GM12891 (cell line): ENCODE measurements around the gene TTN.

Experiments
- DNase-seq: peaks from one replicate; pipeline ENCODE4 v3.0.0; 2011; ENCODE audit warnings: low spot score; ENCODE audit not compliant: insufficient read length
- FAIRE-seq: peaks from 2 replicates; lab custom pipeline; 2011; peaks lifted over from hg19 to GRCh38; lab: Jason Lieb, UNC
- PAX5 ChIP-seq: IDR thresholded peaks from 2 replicates; pipeline ENCODE4 v1.6.1; 2011; ENCODE audit warnings: low read length, moderate library complexity, mild to moderate bottlenecking; ENCODE audit not compliant: insufficient read depth, severe bottlenecking
- POLR2A ChIP-seq: IDR thresholded peaks from 2 replicates; pipeline ENCODE4 v1.6.1; 2011; ENCODE audit warnings: low read depth, low read length, control low read depth
- POLR2AphosphoS5 ChIP-seq: IDR thresholded peaks from 2 replicates; pipeline ENCODE4 v1.6.1; 2011; ENCODE audit warnings: low read depth, low read length, control low read depth
- POU2F2 ChIP-seq: IDR thresholded peaks from 2 replicates; pipeline ENCODE4 v1.6.1; 2011; ENCODE audit warnings: low read depth, mild to moderate bottlenecking, control low read depth, low read length, moderate library complexity
- SPI1 ChIP-seq: IDR thresholded peaks from 2 replicates; pipeline ENCODE4 v1.6.1; 2011; ENCODE audit warnings: low read depth, low read length, control low read depth
- TAF1 ChIP-seq: IDR thresholded peaks from 2 replicates; pipeline ENCODE4 v1.6.1; 2011; ENCODE audit warnings: low read depth, low read length, control low read depth

TTN gene

GRCh38 chr2:178819992-178820391, 12.8 kb upstream of the TTN start:
- FAIRE-seq (peak; percentile 31), DNase-seq (no peak)
- TF ChIP-seq PAX5 (no peak), POLR2A (no peak), TAF1 (no peak), POU2F2 (no peak), SPI1 (no peak), POLR2AphosphoS5 (no peak)

DNA sequence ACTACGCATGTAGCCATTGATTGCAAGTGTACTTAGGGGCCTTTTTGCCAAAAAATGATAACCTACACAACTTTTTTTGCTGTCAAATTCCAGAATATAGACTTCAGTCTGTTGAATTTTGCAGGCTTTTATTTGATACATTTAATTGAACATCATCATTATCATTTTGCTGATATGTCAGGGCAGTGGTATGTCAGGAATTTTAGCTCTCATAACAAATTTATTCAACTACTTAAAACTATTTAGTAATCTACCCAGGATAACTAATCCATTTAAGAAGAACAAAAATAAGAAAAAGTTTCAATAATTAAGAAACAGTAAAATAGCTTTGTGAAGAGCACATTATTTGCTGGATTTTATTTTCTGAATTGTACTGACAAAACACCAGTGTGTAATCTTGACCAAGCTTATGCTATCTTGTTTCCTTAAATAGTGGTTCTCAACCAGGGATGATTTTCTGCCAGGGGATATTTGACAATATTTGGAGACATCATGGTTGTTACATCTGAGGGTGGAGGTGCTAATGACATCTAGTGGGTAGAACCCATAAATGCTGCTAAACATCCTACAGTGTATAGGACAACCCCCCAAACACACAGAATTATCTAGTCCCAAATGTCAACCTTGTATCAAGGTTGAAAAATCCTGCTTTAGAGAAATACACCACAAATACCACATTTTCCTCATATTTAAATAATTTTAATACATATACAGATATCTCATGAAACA, 12.1 kb upstream of the TTN start:
- DNase-seq (no peak), FAIRE-seq (peak; percentile 13)
- TF ChIP-seq PAX5 (no peak), POLR2A (no peak), POLR2AphosphoS5 (no peak), TAF1 (no peak), SPI1 (no peak), POU2F2 (no peak)

GRCh38 chr2:178811901-178812300, 4.7 kb upstream of the TTN start:
- FAIRE-seq (no peak), DNase-seq (no peak)
- TF ChIP-seq POU2F2, result no peak

DNA sequence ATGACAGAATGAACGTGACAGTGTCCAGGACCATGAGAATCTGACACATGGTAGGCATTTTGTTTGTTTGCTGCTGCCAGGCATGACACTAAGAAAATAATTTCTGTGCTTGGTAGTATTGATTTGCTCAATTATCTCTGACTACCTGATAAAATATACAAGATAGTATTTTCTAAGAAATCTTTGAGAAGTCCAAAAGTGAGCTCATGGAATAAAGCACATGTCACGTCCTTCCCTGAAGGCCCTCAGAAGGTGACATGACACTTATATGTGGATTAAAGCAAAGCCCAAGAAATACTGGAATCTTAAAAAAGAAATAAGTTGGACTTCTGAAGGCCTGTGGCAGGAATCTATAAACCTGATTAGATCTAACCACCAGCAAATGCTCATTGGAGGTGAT, 3.8 kb upstream of the TTN start:
- TF ChIP-seq PAX5 (no peak), POLR2A (no peak)
- FAIRE-seq, result no peak
- no peak for DNase-seq

GRCh38 chr2:178810422-178810821, 3.2 kb upstream of the TTN start:
- FAIRE-seq (no peak), DNase-seq (no peak)
- TF ChIP-seq SPI1 (no peak), POLR2A (no peak), TAF1 (no peak), POU2F2 (no peak), PAX5 (no peak), POLR2AphosphoS5 (no peak)

GRCh38 chr2:178806543-178806942, 680 bp downstream of the TTN start:
- DNase-seq (no peak), FAIRE-seq (no peak)
- no peak for TF ChIP-seq POLR2AphosphoS5
- no peak for TF ChIP-seq PAX5
- no peak for TF ChIP-seq TAF1
- no peak for TF ChIP-seq POLR2A

GRCh38 chr2:178805457-178805856, 1.8 kb downstream of the TTN start:
- FAIRE-seq, result no peak
- DNase-seq, result no peak
- TF ChIP-seq POLR2A (no peak), POLR2AphosphoS5 (no peak), POU2F2 (no peak)

DNA sequence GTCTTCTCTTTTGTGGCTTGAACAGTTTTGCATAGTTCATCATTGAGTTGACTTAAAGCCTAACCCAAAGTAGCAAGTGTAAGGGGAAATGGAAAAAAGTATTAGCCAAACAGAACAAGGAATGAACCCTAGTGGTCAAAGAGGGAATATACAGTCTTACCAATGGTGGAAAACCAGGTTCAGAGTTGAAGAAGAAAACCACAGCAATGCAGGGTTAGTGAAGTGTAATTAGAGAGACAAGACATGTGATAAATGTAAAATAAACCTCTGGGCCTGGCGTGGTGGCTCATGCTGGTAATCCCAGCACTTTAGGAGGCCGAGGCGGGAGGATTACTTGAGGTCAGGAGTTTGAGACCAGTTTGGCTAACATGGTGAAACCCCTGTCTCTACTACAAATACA, 2.4 kb downstream of the TTN start:
- FAIRE-seq (peak; percentile 77), DNase-seq (no peak)
- TF ChIP-seq POU2F2 (no peak), TAF1 (no peak), POLR2A (no peak), POLR2AphosphoS5 (no peak)

- DNase-seq (no peak), FAIRE-seq (no peak)
Observed at GRCh38 chr2:178800510-178800909, 6.7 kb downstream of the TTN start.

GRCh38 chr2:178799305-178799704, 7.9 kb downstream of the TTN start:
- TF ChIP-seq POU2F2 (no peak), POLR2A (no peak), TAF1 (no peak), SPI1 (no peak), POLR2AphosphoS5 (no peak), PAX5 (no peak)
- DNase-seq, result no peak
- FAIRE-seq, result no peak

More at GRCh38 chr2:178800510-178800909, 6.7 kb downstream of the TTN start:
- TF ChIP-seq POLR2A, result no peak
- TF ChIP-seq TAF1, result no peak
- no peak for TF ChIP-seq PAX5
- TF ChIP-seq POU2F2, result no peak
- TF ChIP-seq SPI1, result no peak
- no peak for TF ChIP-seq POLR2AphosphoS5
